AG04449 (cell line): ENCODE data around the gene SEPSECS.
A peak's percentile ranks its signal among the peaks of the same experiment; 100 is the strongest.

Experiments used
- CTCF ChIA-PET: fragments of 350-600 bp; formaldehyde crosslinking; extraction: SDS; loops from one replicate; lab custom pipeline; 2021; ENCODE audit warnings: antibody characterized with exemption; lab: Yijun Ruan, JAX
- POLR2A ChIA-PET: fragments of 400-600, 350-600 bp; formaldehyde crosslinking; extraction: SDS; loops from one replicate; lab custom pipeline; 2020; ENCODE audit warnings: antibody characterized with exemption, inconsistent platforms; lab: Yijun Ruan, JAX
- DNase-seq: peaks from one replicate; pipeline ENCODE4 v3.0.0-alpha.2; 2010; ENCODE audit warnings: low read depth, low spot score
- H3K4me3 ChIP-seq: 2 replicates; pipeline ENCODE4 v1.5.1; 2011; ENCODE audit warnings: low read depth, mild to moderate bottlenecking, control low read depth, low read length
- CTCF ChIP-seq: IDR thresholded peaks from one replicate; pipeline ENCODE4 v1.5.1; 2011; ENCODE audit warnings: mild to moderate bottlenecking, moderate library complexity, low read length, control low read depth, inconsistent platforms; ENCODE audit not compliant: insufficient read depth; ENCODE audit errors: missing control alignments

SEPSECS gene

GRCh38 chr4:25171201-25171865, 11.1 kb upstream of the SEPSECS start:
- CTCF ChIA-PET: interaction anchor here (3.4 kb wide), 1 partner anchor 9 kb away, joined by 16 read pairs; no protein-coding TSS in a partner anchor
- TF ChIP-seq CTCF: no peak

GRCh38 chr4:25169446-25169845, 9.2 kb upstream of the SEPSECS start:
- ChIA-PET CTCF (interaction anchor here (0.6 to 3.2 kb wide), 5 partner anchors 8 to 1120 kb away, joined by 3 to 7 read pairs (median 3); partner anchors contain the start of gene ZCCHC4), POLR2A (no interaction called here)
- no peak for TF ChIP-seq CTCF
- no peak overlapping the region for H3K4me3 ChIP-seq
- no peak for DNase-seq

More at GRCh38 chr4:25171201-25171865, 11.1 kb upstream of the SEPSECS start:
- no peak for DNase-seq
- no peak overlapping the region for H3K4me3 ChIP-seq
- POLR2A ChIA-PET: no interaction called here

- ChIA-PET CTCF (no interaction called here), POLR2A (no interaction called here)
- no peak for TF ChIP-seq CTCF
- no peak for DNase-seq
- H3K4me3 ChIP-seq: no peak overlapping the region
Measured at GRCh38 chr4:25165916-25166315, 5.7 kb upstream of the SEPSECS start.

GRCh38 chr4:25163196-25163595, 2.9 kb upstream of the SEPSECS start:
- TF ChIP-seq CTCF: no peak
- ChIA-PET CTCF (interaction anchor here (0.9 to 4.2 kb wide), 7 partner anchors 10 to 675 kb away, joined by 3 to 24 read pairs (median 6); partner anchors contain the start of gene ZCCHC4), POLR2A (no interaction called here)
- no peak for DNase-seq
- H3K4me3 ChIP-seq: no peak overlapping the region

GRCh38 chr4:25162566-25162965, 2.3 kb upstream of the SEPSECS start:
- ChIA-PET CTCF (interaction anchor here (1.3 to 4.2 kb wide), 6 partner anchors 10 to 204 kb away, joined by 3 to 24 read pairs (median 11); partner anchors contain the start of gene ZCCHC4), POLR2A (no interaction called here)
- TF ChIP-seq CTCF: no peak
- no peak for DNase-seq
- H3K4me3 ChIP-seq: no peak overlapping the region

GRCh38 chr4:25161593-25161950, 1.3 kb upstream of the SEPSECS start:
- TF ChIP-seq CTCF: no peak
- ChIA-PET CTCF (interaction anchor here (0.8 to 4.2 kb wide), 5 partner anchors 8 to 205 kb away, joined by 3 to 24 read pairs (median 16); partner anchors contain the start of gene ZCCHC4), POLR2A (no interaction called here)
- peak overlapping the region; percentile 84; the same call in 1 of the 2 replicates for H3K4me3 ChIP-seq
- DNase-seq: no peak
